Right atrium auricular region (tissue), 2 donors: ENCODE measurements around the gene ODAD2. TPM values are rescaled to one million over a fixed set of nuclear protein-coding genes. Genes with fewer than 3 reads are reported as not detected.

Experiments
- DNase-seq: peaks from one replicate; pipeline ENCODE4 v3.0.0-alpha.2; 2019; ENCODE audit warnings: low spot score
- H3K27ac ChIP-seq, 2 donors: fragments of 200-600 bp; sonication (generic); 1 replicate in 1 of 2; 2 replicates in 1 of 2; pipeline ENCODE4 v1.5.1; 2016 to 2019
- H3K27me3 ChIP-seq, 2 donors: fragments of 200-600 bp; sonication (generic); one replicate each; pipeline versions ENCODE4 v1.5.1 to v1.6.0; 2017 to 2019
- H3K36me3 ChIP-seq: fragments of 200-600 bp; sonication (generic); one replicate; pipeline ENCODE4 v1.5.1; 2016
- H3K4me1 ChIP-seq, 2 donors: fragments of 200-600 bp; sonication (generic); one replicate each; pipeline versions ENCODE4 v1.5.1 to v1.6.0; 2017 to 2019
- H3K4me3 ChIP-seq, 2 donors: fragments of 200-600 bp; sonication (generic); 1 replicate in 1 of 2; 2 replicates in 1 of 2; pipeline ENCODE4 v1.5.1; 2017 to 2019; ENCODE audit warnings: mild to moderate bottlenecking in 1 of 2, moderate library complexity in 1 of 2
- H3K9me3 ChIP-seq, 2 donors: fragments of 200-600 bp; sonication (generic); one replicate each; pipeline ENCODE4 v1.5.1; 2019
- total RNA-seq, 2 donors: library from RNA; depleted of rRNA; stranded (reverse); fragments of >200 nt; gene quantifications; one replicate each; pipeline ENCODE4 v1.1.0, GENCODE V29; 2016
- TF ChIP-seq, protein P1 (sequence below), 2 donors: fragments of 200-600 bp; sonication (generic); IDR thresholded peaks; one replicate each; pipeline ENCODE4 v1.5.1; 2019; ENCODE audit warnings: antibody characterized with exemption in 2 of 2

Gene ODAD2
- total RNA-seq = under 1 TPM; 0.08 to 0.15 TPM

- DNase-seq = no peak
- H3K27me3 ChIP-seq = no peaks in the 10 kb centered on the region
- H3K4me3 ChIP-seq = peak within 1 kb of the TSS; percentile 41 to 64
- no peaks in the 10 kb centered on the region for H3K36me3 ChIP-seq
- H3K27ac ChIP-seq = no peak within 1 kb of the TSS
- TF ChIP-seq, protein P1, sequence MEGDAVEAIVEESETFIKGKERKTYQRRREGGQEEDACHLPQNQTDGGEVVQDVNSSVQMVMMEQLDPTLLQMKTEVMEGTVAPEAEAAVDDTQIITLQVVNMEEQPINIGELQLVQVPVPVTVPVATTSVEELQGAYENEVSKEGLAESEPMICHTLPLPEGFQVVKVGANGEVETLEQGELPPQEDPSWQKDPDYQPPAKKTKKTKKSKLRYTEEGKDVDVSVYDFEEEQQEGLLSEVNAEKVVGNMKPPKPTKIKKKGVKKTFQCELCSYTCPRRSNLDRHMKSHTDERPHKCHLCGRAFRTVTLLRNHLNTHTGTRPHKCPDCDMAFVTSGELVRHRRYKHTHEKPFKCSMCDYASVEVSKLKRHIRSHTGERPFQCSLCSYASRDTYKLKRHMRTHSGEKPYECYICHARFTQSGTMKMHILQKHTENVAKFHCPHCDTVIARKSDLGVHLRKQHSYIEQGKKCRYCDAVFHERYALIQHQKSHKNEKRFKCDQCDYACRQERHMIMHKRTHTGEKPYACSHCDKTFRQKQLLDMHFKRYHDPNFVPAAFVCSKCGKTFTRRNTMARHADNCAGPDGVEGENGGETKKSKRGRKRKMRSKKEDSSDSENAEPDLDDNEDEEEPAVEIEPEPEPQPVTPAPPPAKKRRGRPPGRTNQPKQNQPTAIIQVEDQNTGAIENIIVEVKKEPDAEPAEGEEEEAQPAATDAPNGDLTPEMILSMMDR (IDR thresholded peaks at IDR 0.05) = no peak
- peaks cover 0 to 4% of the 10 kb centered on the region in 2 donors for H3K4me1 ChIP-seq
- no peaks in the 10 kb centered on the region for H3K9me3 ChIP-seq
Observed at GRCh38 chr10:27998954-27999275, at the start of gene ODAD2. Gene ODAD2 (minus strand): TSS chr10:27999079. CDS start chr10:27995142, 3,937 bp downstream.

DNA sequence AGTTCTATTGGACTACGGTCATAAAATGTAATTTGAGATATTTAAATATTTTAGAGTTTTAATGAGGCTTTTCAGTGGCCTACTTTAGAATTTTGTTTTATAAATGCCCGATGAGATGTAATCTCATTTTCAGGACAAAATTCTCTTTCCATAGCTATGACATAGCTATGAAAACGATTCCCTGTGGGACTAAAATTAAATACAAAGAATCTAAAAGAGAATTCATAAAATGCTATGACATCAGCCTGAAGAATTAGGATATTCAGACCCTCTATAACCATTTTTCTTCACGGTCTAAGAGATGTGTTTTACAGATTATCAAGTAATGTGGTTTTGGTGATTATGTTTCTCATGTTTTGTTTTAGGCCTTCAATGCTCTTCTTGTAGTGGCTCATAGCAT is 48.2 kb upstream of the ODAD2 start:
- Histone ChIP-seq H3K27me3 (no peaks in the 10 kb centered on the region), H3K4me3 (no peak overlapping the region), H3K27ac (no peak overlapping the region), H3K9me3 (no peaks in the 10 kb centered on the region), H3K36me3 (no peaks in the 10 kb centered on the region), H3K4me1 (no peaks in the 10 kb centered on the region)
- TF ChIP-seq, protein P1 (IDR thresholded peaks at IDR 0.05) = no peak
- no peak for DNase-seq

DNA sequence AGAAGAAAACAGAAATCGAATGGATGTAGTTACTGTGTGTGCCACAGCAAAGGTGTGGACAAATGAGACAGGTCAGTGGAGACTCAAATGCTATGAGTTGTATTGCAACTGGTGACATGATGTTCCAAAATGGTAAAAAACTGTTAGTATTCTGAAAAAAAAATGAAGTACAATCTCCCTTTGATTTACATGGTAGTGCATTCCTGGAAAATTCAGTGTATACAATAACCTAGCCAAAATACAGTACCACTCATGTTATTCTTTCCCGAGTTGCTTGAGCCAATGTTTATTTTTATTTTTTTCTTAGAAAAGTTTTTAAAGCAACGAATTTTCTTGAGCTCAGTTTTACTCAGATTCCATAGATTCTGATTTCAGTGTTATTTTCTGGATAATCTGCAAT is 47.7 kb upstream of the ODAD2 start:
- TF ChIP-seq, protein P1 (IDR thresholded peaks at IDR 0.05) = no peak
- H3K4me1 ChIP-seq = no peaks in the 10 kb centered on the region
- DNase-seq = no peak
- H3K4me3 ChIP-seq = no peak overlapping the region
- H3K27ac ChIP-seq = no peak overlapping the region
- no peaks in the 10 kb centered on the region for H3K36me3 ChIP-seq
- no peaks in the 10 kb centered on the region for H3K9me3 ChIP-seq
- no peaks in the 10 kb centered on the region for H3K27me3 ChIP-seq

DNA sequence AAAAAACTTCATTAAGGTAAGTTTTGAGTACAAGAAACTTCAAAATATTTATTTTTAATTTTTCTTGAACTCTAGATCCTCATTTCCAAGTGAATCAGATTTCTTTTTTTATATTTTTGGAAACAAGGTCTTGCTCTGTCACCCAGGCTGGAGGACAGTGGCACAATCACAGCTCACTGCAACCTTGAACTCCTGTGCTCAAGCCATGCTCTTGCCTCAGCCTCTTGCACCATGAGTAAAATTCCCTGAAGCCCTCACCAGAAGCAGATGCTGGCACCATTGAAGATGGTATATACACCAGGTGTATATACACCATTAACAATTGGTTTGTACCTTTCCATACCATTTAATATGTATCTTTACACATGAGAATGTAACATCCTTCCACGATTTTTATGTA is 45.1 kb upstream of the ODAD2 start:
- H3K27ac ChIP-seq = no peak overlapping the region
- H3K4me3 ChIP-seq = no peak overlapping the region

GRCh38 chr10:28036587-28036986 is 37.7 kb upstream of the ODAD2 start:
- Histone ChIP-seq H3K36me3 (no peaks in the 10 kb centered on the region), H3K9me3 (no peaks in the 10 kb centered on the region), H3K27me3 (no peaks in the 10 kb centered on the region), H3K4me1 (no peaks in the 10 kb centered on the region), H3K4me3 (no peak overlapping the region), H3K27ac (no peak overlapping the region)
- TF ChIP-seq, protein P1 (IDR thresholded peaks at IDR 0.05) = no peak
- DNase-seq = no peak

More for the DNA sequence above, 45.1 kb upstream of the ODAD2 start:
- Histone ChIP-seq H3K36me3 (no peaks in the 10 kb centered on the region), H3K27me3 (no peaks in the 10 kb centered on the region), H3K9me3 (no peaks in the 10 kb centered on the region), H3K4me1 (no peaks in the 10 kb centered on the region)
- DNase-seq = no peak
- TF ChIP-seq, protein P1 (IDR thresholded peaks at IDR 0.05) = no peak
